K562 (cell line): ENCODE data around the gene AGAP1. TPM values are rescaled to one million over a fixed set of nuclear protein-coding genes. Genes with fewer than 3 reads are reported as not detected.

Source experiments
- ATAC-seq: fragments of 200-7000 bp; cut with Tn5 transposase; 3 replicates; pipeline ENCODE4 v1.9.1; 2020; ENCODE audit warnings: moderate library complexity
- BruUV-seq: library from RNA; stranded (reverse); fragments of 400-500 nt; replicated peaks from 2 replicates; lab custom pipeline; 2021; lab: Mats Ljungman, UMichigan
- CTCF ChIA-PET: fragments of 300-600 bp; formaldehyde crosslinking; extraction: SDS; loops from one replicate; lab custom pipeline; 2021; ENCODE audit warnings: low intra/inter-chr PET ratio; lab: Yijun Ruan, JAX
- POLR2A ChIA-PET: fragments of 300-600, 350-650 bp; sonication (Branson Sonifier 250); formaldehyde crosslinking; extraction: SDS; loops from one replicate; lab custom pipeline; 2021; ENCODE audit warnings: antibody characterized with exemption, inconsistent platforms; lab: Yijun Ruan, JAX
- DNase-seq, 4 experiments: peaks; one replicate each; pipeline versions ENCODE4 v3.0.0 to v3.0.0-alpha.2; 2011 to 2018; ENCODE audit warnings: low spot score in 3 of 4, mixed read lengths in 3 of 4; ENCODE audit errors: extremely low read depth in 1 of 4
- FAIRE-seq: peaks from 2 replicates; lab custom pipeline; 2011; peaks lifted over from hg19 to GRCh38; lab: Jason Lieb, UNC
- H2AFZ ChIP-seq: 2 replicates; pipeline ENCODE4 v1.6.0; 2011; ENCODE audit warnings: low read depth, low read length, control low read depth, inconsistent platforms
- H3K27ac ChIP-seq: fragments of 200-600 bp; 3 replicates; pipeline ENCODE4 v1.8.0; 2011; ENCODE audit warnings: low read depth, mild to moderate bottlenecking, control low read depth, inconsistent platforms, low read length, moderate library complexity, mixed read lengths; ENCODE audit errors: extremely low read depth
- H3K27me3 ChIP-seq, 2 experiments: fragments of 300-600 bp in 1 of 2; 2 replicates in 1 of 2; 3 replicates in 1 of 2; pipeline versions ENCODE4 v1.6.0 to v1.8.0; 2011; ENCODE audit warnings: inconsistent platforms in 2 of 2, low read length in 2 of 2, mild to moderate bottlenecking in 1 of 2, mixed read lengths in 1 of 2, moderate library complexity in 1 of 2; ENCODE audit not compliant: control insufficient read depth in 2 of 2, insufficient read depth in 2 of 2
- H3K36me3 ChIP-seq: fragments of 300-600 bp; 3 replicates; pipeline ENCODE4 v1.8.0; 2011; ENCODE audit warnings: mild to moderate bottlenecking, low read length, inconsistent platforms; ENCODE audit not compliant: control insufficient read depth, insufficient read depth
- H3K4me1 ChIP-seq, 2 experiments: fragments of 200-600 bp in 1 of 2; replicated peaks in 1 of 2; 2 replicates in 1 of 2; 3 replicates in 1 of 2; pipeline versions ENCODE4 v1.5.1 to v1.8.0; 2011; ENCODE audit warnings: inconsistent platforms in 2 of 2, low read length in 2 of 2, mild to moderate bottlenecking in 1 of 2, mixed read lengths in 1 of 2, moderate library complexity in 1 of 2; ENCODE audit not compliant: control insufficient read depth in 2 of 2, insufficient read depth in 2 of 2
- H3K4me2 ChIP-seq: 2 replicates; pipeline ENCODE4 v1.6.1; 2011; ENCODE audit warnings: low read length, control low read depth, inconsistent platforms, mixed read lengths; ENCODE audit not compliant: insufficient read depth
- H3K4me3 ChIP-seq: fragments of 200-600 bp; sonication (generic), shearing (Covaris generic); 2 replicates; pipeline ENCODE4 v1.5.1; 2016; ENCODE audit warnings: control low read depth, inconsistent platforms
- H3K79me2 ChIP-seq: fragments of 200-600 bp; 3 replicates; pipeline ENCODE4 v1.8.0; 2011; ENCODE audit warnings: low read length, inconsistent platforms; ENCODE audit not compliant: control insufficient read depth, insufficient read depth
- H3K9ac ChIP-seq, 2 experiments: 2 replicates each; pipeline versions ENCODE4 v1.6.0 to v1.6.1; 2011; ENCODE audit warnings: low read depth in 2 of 2, low read length in 2 of 2, control low read depth in 1 of 2, inconsistent platforms in 1 of 2, mild to moderate bottlenecking in 1 of 2, mixed read lengths in 1 of 2; ENCODE audit not compliant: insufficient read depth in 1 of 2
- H3K9me1 ChIP-seq: one replicate; pipeline ENCODE4 v1.6.0; 2011; ENCODE audit warnings: inconsistent platforms, mild to moderate bottlenecking, low read length, moderate library complexity; ENCODE audit not compliant: control insufficient read depth, insufficient read depth
- H3K9me3 ChIP-seq: replicated peaks from 2 replicates; pipeline ENCODE4 v1.5.1; 2011; ENCODE audit warnings: low read depth, low read length, inconsistent platforms; ENCODE audit not compliant: control insufficient read depth, insufficient read depth
- H4K20me1 ChIP-seq: replicated peaks from 2 replicates; pipeline ENCODE4 v1.6.1; 2011; ENCODE audit warnings: low read length, inconsistent platforms, mixed read lengths; ENCODE audit not compliant: control insufficient read depth, insufficient read depth
- CCAR2 ChIP-seq: fragments of 200-400 bp; formaldehyde crosslinking; IDR thresholded peaks from 2 replicates; pipeline ENCODE4 v1.6.1; 2017; ENCODE audit warnings: mild to moderate bottlenecking, low read depth, low read length
- E2F8 ChIP-seq: fragments of 450-650 bp; IDR thresholded peaks from 2 replicates; pipeline ENCODE4 v1.7.1; 2018; ENCODE audit warnings: mild to moderate bottlenecking, low read depth; ENCODE audit not compliant: partially characterized antibody
- MYBL2 ChIP-seq, 2 experiments: fragments of 450-650 bp in 1 of 2; sonication (generic) in 1 of 2; formaldehyde crosslinking in 1 of 2; IDR thresholded peaks; 2 replicates each; pipeline versions ENCODE4 v1.6.1 to v1.8.1; 2017 to 2022; ENCODE audit warnings: borderline replicate concordance in 1 of 2, inconsistent platforms in 1 of 2, low read depth in 1 of 2, mild to moderate bottlenecking in 1 of 2, missing genetic modification reagents in 1 of 2, moderate library complexity in 1 of 2
- NFYB ChIP-seq: IDR thresholded peaks from 2 replicates; pipeline ENCODE4 v1.6.1; 2011; ENCODE audit warnings: mild to moderate bottlenecking, moderate library complexity; ENCODE audit not compliant: insufficient read length; ENCODE audit errors: extremely low read depth
- TAF9B ChIP-seq: fragments of 450-650 bp; IDR thresholded peaks from 2 replicates; pipeline ENCODE4 v1.6.1; 2018; ENCODE audit warnings: mild to moderate bottlenecking; ENCODE audit not compliant: partially characterized antibody
- ZFP1 ChIP-seq: fragments of 450-650 bp; formaldehyde crosslinking; IDR thresholded peaks from 2 replicates; pipeline ENCODE4 v1.4.0; 2020; ENCODE audit warnings: mild to moderate bottlenecking, mixed read lengths
- ZNF282 ChIP-seq: sonication (generic); formaldehyde crosslinking; IDR thresholded peaks from 2 replicates; pipeline ENCODE4 v1.8.1; 2023; ENCODE audit warnings: missing genetic modification reagents
- ZNF785 ChIP-seq: fragments of 250-450 bp; sonication (Bioruptor Pico); IDR thresholded peaks from 2 replicates; pipeline ENCODE4 v1.4.0; 2020; ENCODE audit warnings: mild to moderate bottlenecking
- WGBS: fragments of 100-300 bp; shearing (Covaris generic); methylation state at CpG from one replicate; pipeline ENCODE4 v1.1.6; 2016; ENCODE audit warnings: low coverage, mixed read lengths; ENCODE audit not compliant: insufficient coverage; ENCODE audit errors: missing lambda C conversion rate; 5-methylcytosine and 5-hydroxymethylcytosine counted together
- in situ Hi-C: fragments of 300-500 bp; cut with MboI; formaldehyde crosslinking; loops from 4 replicates; pipeline ENCODE4 v1.15.0; 2018; ENCODE audit warnings: inconsistent platforms, mixed read lengths
- intact Hi-C: fragments of 100-400 bp; cut with micrococcal nuclease; formaldehyde crosslinking; loops from 2 replicates; pipeline ENCODE4 v1.14.2; 2022
- polyA plus RNA-seq, 8 experiments: library from polyadenylated mRNA; depleted of rRNA in 4 of 8; stranded (reverse) in 5 of 8; unstranded in 3 of 8; fragments of >200 nt; fragmentation: Nextera tagmentation in 2 of 8; fragmentation: Illumina TruSeq in 1 of 8; extraction: Ambion mirVana in 2 of 8; extraction: Trizol in 1 of 8; gene quantifications; 2 replicates each; pipeline versions ENCODE4 v1.2.1 to v1.2.3, GENCODE V29; 2011 to 2014; ENCODE audit warnings: inconsistent platforms in 1 of 8, missing spikeins in 1 of 8
- total RNA-seq, 7 experiments: library from RNA; depleted of rRNA in 6 of 7; stranded (reverse); fragments of >200 nt in 6 of 7; fragmentation: Illumina TruSeq in 2 of 7; extraction: Trizol in 2 of 7; gene quantifications; 2 replicates each; pipeline versions ENCODE4 v1.2.1 to v1.2.3, GENCODE V29; 2011 to 2021; ENCODE audit warnings: low replicate concordance in 1 of 7
- TF ChIP-seq, protein P1 (sequence below): fragments of 450-650 bp; formaldehyde crosslinking; IDR thresholded peaks from 2 replicates; pipeline ENCODE4 v1.4.0; 2022; ENCODE audit warnings: missing genetic modification characterization
- TF ChIP-seq, protein P2 (sequence below): fragments of 450-650 bp; IDR thresholded peaks from 2 replicates; pipeline ENCODE4 v1.6.1; 2016; ENCODE audit warnings: antibody characterized with exemption

Gene AGAP1
- total and polyA plus RNA-seq, 9 of the 15 experiments (the other 6 are each of a cell fraction or from before 2014, with no cell fraction given) = 1.3 to 24.0 (median 10.6) TPM

DNA sequence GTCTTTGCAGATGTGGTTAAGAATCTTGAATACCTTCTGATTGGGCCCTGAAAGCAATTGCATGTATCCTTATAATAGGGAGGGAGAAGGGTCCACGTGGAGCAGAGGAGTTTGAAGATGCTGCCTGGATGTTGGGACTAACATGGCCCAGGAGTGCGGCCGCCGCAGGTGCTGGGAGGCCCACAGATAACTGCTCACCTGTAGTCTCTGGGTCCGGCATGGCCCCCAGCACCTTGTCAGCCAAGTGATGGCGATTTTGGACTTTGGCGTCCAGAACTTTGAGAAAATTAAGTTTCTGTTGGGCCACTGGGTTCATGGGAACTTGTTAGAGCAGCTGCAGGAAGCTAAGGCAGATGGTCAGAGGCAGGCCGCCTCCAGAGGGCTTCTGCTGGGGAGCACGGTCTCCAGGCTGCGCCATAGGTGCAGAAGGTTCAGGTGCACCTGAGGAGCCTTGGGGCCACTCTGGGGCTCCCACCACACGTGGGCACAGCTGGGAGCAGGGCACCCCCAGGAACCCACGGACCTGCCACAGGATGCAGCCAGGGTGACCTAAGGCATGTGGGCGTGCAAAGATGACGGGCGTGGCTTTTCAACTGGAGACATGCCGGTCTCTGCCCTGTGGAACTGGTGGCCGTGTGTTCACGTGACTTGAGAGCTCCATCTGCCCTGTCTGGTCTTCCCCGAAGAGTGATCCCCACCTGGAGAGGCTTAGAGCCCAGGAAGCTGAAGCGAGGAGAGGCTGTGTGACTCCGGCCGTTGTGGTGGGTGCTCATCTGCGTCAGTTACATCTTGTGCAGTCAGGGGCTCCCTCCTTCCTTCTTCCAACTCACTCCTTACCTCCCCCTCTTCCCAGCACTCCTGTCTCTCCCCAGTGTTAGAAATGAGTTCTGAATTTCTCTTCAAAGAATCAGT is 277.3 kb downstream of the AGAP1 start:
- Histone ChIP-seq H4K20me1 (peaks cover 3% of the 10 kb centered on the region; the same call in 1 of the 2 replicates), H3K4me3 (no peak overlapping the region), H3K9me1 (no peaks in the 10 kb centered on the region), H2AFZ (no peak overlapping the region), H3K9me3 (no peaks in the 10 kb centered on the region), H3K4me2 (no peak overlapping the region), H3K79me2 (no peaks in the 10 kb centered on the region), H3K4me1 (peaks cover 0 to 4% of the 10 kb centered on the region in 2 experiments; a peak in 1 of 5 replicates), H3K27ac (no peak overlapping the region), H3K9ac (no peak overlapping the region), H3K27me3 (no peaks in the 10 kb centered on the region), H3K36me3 (no peaks in the 10 kb centered on the region)
- FAIRE-seq (no peak), ATAC-seq (no peak), DNase-seq (no peak)
- in situ Hi-C loops (no loop called here), intact Hi-C loops (no loop called here)
- ChIA-PET POLR2A (no interaction called here), CTCF (no interaction called here)
- TF ChIP-seq TAF9B (no peak), CCAR2 (no peak), NFYB (no peak), ZFP1 (CRISPR knock-in tag) (no peak), E2F8 (no peak), ZNF282 (CRISPR knock-in tag) (no peak), MYBL2 (IDR thresholded peaks at IDR 0.05; ENCODE audit: low read depth) (no peak), MYBL2 (CRISPR knock-in tag; IDR thresholded peaks at IDR 0.05; ENCODE audit: borderline replicate concordance) (no peak), ZNF785 (CRISPR knock-in tag) (no peak)
- TF ChIP-seq, protein P1, sequence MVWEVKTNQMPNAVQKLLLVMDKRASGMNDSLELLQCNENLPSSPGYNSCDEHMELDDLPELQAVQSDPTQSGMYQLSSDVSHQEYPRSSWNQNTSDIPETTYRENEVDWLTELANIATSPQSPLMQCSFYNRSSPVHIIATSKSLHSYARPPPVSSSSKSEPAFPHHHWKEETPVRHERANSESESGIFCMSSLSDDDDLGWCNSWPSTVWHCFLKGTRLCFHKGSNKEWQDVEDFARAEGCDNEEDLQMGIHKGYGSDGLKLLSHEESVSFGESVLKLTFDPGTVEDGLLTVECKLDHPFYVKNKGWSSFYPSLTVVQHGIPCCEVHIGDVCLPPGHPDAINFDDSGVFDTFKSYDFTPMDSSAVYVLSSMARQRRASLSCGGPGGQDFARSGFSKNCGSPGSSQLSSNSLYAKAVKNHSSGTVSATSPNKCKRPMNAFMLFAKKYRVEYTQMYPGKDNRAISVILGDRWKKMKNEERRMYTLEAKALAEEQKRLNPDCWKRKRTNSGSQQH (CRISPR knock-in tag) = no peak
- TF ChIP-seq, protein P2, sequence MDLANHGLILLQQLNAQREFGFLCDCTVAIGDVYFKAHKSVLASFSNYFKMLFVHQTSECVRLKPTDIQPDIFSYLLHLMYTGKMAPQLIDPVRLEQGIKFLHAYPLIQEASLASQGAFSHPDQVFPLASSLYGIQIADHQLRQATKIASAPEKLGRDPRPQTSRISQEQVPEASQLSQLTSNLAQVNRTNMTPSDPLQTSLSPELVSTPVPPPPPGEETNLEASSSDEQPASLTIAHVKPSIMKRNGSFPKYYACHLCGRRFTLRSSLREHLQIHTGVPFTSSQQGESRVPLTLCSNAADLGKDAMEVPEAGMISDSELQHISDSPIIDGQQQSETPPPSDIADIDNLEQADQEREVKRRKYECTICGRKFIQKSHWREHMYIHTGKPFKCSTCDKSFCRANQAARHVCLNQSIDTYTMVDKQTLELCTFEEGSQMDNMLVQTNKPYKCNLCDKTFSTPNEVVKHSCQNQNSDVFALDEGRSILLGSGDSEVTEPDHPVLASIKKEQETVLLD = no peak
- WGBS = 89% methylated on average over 12 of the region's 23 CpGs
- no TSS peak for BruUV-seq
